ENCODE data around the gene UBA1. TPM values are rescaled to one million over a fixed set of nuclear protein-coding genes. Genes with fewer than 3 reads are reported as not detected.

The UBA1 gene
- total and polyA plus RNA-seq, 10 of the 15 experiments (the other 5 are each of a cell fraction or from before 2014, with no cell fraction given), result 60.4 to 314 (median 216) TPM

GRCh38 chrX:47206316-47206715 is 12.7 kb downstream of the UBA1 start (continued):
- TF ChIP-seq HDGF (IDR thresholded peaks at IDR 0.05), result no peak
- no peak for TF ChIP-seq SREBF2 (IDR thresholded peaks at IDR 0.05; ENCODE audit: low read length)

DNA sequence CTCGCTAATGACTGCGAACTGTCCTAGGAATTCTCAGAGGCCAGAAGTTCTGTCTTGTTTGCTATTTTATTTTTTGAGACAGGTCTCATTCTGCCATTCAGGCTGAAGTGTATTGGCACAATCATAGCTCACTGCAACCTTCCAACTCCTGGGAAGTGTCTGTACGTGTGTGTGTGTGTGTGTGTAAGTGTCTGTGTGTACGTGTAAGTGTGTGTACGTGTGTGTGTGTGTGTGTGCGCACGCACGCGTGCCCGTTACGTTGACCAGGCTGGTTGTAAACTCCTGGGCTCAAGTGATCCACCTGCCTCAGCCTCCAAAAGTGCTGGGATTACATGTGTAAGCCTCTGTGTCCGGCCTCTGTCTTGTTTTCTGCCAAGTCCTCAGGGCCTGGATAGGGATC is 14.5 kb downstream of the UBA1 start:
- FAIRE-seq (no peak), ATAC-seq (no peak), DNase-seq (ENCODE audit: low read depth, low spot score) (no peak)
- no peak overlapping the region for H3K9ac ChIP-seq (ENCODE audit: control insufficient read depth, insufficient read depth, low read length)
- H3K27me3 ChIP-seq (replicated peaks in 1 of 2; ENCODE audit: control insufficient read depth in 2 of 2, insufficient read depth in 2 of 2, low read length in 1 of 2), result no peaks in the 10 kb centered on the region
- no peak overlapping the region for H3K4me3 ChIP-seq
- peaks cover 6% of the 10 kb centered on the region; the same call in 1 of the 2 replicates for H4K20me1 ChIP-seq (ENCODE audit: control insufficient read depth, insufficient read depth)
- TF ChIP-seq ATF7 (IDR thresholded peaks at IDR 0.05; ENCODE audit: low read depth), result no peak
- no peak for TF ChIP-seq ZSCAN29 (IDR thresholded peaks at IDR 0.05)
- TF ChIP-seq USF2 (IDR thresholded peaks at IDR 0.05; ENCODE audit: borderline replicate concordance, low read depth, low read length), result no peak
- TF ChIP-seq, protein P1, sequence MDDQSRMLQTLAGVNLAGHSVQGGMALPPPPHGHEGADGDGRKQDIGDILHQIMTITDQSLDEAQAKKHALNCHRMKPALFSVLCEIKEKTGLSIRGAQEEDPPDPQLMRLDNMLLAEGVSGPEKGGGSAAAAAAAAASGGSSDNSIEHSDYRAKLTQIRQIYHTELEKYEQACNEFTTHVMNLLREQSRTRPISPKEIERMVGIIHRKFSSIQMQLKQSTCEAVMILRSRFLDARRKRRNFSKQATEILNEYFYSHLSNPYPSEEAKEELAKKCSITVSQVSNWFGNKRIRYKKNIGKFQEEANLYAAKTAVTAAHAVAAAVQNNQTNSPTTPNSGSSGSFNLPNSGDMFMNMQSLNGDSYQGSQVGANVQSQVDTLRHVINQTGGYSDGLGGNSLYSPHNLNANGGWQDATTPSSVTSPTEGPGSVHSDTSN (IDR thresholded peaks at IDR 0.05; ENCODE audit: insufficient replicate concordance, low read depth, low read length), result no peak
- TF ChIP-seq PML (IDR thresholded peaks at IDR 0.05; ENCODE audit: low read length), result no peak
- no peak for TF ChIP-seq SMARCA5 (IDR thresholded peaks at IDR 0.05)
- TF ChIP-seq DPF2 (IDR thresholded peaks at IDR 0.05), result no peak
- H3K4me2 ChIP-seq (ENCODE audit: control insufficient read depth, insufficient read depth), result no peak overlapping the region
- no peaks in the 10 kb centered on the region for H3K4me1 ChIP-seq (ENCODE audit: control insufficient read depth, insufficient read depth, low read length)
- H3K27ac ChIP-seq (ENCODE audit: control insufficient read depth, insufficient read depth), result no peak overlapping the region
- intact Hi-C loops (cut with micrococcal nuclease; ENCODE audit: unreplicated experiment), result no loop called here
- CTCF ChIA-PET, result interaction anchor here (1.6 kb wide), 1 partner anchor 177 kb away, joined by 5 read pairs; no protein-coding TSS in a partner anchor
- peaks cover 34 to 66% of the 10 kb centered on the region in 2 experiments for H3K36me3 ChIP-seq (ENCODE audit: control insufficient read depth in 2 of 2, insufficient read depth in 2 of 2, low read length in 1 of 2)
- H2AFZ ChIP-seq (ENCODE audit: control insufficient read depth, low read depth, low read length), result no peak overlapping the region
- POLR2A ChIA-PET, result interaction anchor here (2.0 kb wide), 1 partner anchor 10 kb away, joined by 6 read pairs; no protein-coding TSS in a partner anchor
- SMC1A ChIA-PET (ENCODE audit: uncharacterized antibody, unreplicated experiment), result no interaction called here
- no TSS peak for BruUV-seq (replicated peaks)
- no peaks in the 10 kb centered on the region for H3K9me3 ChIP-seq (replicated peaks; ENCODE audit: control insufficient read depth, insufficient read depth, low read length)
- in situ Hi-C loops (cut with MboI), result loop anchor here (25.0 kb wide), 1 partner anchor 1729 kb away; no protein-coding TSS in a partner anchor
- RAD21 ChIA-PET (ENCODE audit: unreplicated experiment), result no interaction called here
- WGBS (ENCODE audit: insufficient coverage, insufficient replicate concordance, low lambda C conversion rate, missing lambda C conversion rate), result 90% methylated on average over 11 of the region's 12 CpGs
- H3K79me2 ChIP-seq (ENCODE audit: control insufficient read depth, insufficient read depth, low read length), result no peaks in the 10 kb centered on the region

Data from GM12878 (cell line).